Activated T-cell treated with anti-CD3 and anti-CD28 coated beads for 4 hours (primary cell): ENCODE results near the gene CCR2.
"Not testable (repeated sequence)": the region's sequence is repeated elsewhere in the genome, so short reads cannot be mapped to it uniquely, and the experiment has no call there.

Experiments used
- DNase-seq: peaks from one replicate; pipeline ENCODE4 v3.0.0-alpha.2; 2020

The CCR2 gene

GRCh38 chr3:46353647-46354410, at the start of gene CCR2:
Gene CCR2, plus strand, starts transcription at chr3:46354111. Its CDS starts 3,417 bp downstream, at chr3:46357528.
- DNase-seq, result no peak

DNA sequence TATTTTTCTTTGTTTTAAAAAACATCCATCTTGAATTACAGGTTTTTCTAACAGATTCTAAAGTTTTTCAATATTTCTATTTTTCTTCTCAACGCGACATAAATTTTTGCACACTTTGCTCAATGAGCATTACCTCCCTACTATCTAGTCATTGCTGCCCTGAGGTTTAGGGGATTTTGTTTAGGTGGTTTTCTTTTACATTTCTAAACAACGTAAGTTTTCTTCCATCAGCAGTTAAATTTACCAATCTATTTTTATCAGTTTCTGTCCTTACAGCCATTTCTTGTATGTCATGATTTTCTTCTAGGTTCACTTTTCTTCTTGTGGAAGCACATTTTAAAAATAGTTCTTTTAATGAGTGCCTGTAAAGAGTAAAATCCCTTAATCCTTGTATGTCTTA, 49.2 kb upstream of the CCR2 start:
- no peak for DNase-seq

- no peak for DNase-seq
These were observed 40.9 kb upstream of the CCR2 start for GRCh38 chr3:46312991-46313390.

- no peak for DNase-seq
These were observed 39.4 kb upstream of the CCR2 start for GRCh38 chr3:46314517-46314916.

DNA sequence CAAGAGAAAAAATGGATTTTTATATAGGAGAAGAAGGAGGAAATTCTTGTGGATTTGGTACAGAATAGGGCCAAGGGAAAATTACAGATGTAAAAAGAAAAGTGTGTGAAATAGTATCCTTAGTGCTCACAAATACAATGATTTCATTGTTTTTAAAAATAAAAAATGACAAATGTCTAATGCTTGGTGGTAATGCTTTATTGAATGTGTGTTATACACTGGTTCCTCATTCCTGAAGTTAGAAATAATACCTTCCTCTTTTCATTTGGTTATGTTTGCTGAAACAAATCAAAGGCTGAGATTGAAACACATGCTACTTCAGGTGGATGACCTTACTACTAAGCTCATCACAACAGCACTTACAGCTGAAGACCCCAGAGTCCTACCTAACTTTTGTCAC, 37.7 kb upstream of the CCR2 start:
- no peak for DNase-seq

DNA sequence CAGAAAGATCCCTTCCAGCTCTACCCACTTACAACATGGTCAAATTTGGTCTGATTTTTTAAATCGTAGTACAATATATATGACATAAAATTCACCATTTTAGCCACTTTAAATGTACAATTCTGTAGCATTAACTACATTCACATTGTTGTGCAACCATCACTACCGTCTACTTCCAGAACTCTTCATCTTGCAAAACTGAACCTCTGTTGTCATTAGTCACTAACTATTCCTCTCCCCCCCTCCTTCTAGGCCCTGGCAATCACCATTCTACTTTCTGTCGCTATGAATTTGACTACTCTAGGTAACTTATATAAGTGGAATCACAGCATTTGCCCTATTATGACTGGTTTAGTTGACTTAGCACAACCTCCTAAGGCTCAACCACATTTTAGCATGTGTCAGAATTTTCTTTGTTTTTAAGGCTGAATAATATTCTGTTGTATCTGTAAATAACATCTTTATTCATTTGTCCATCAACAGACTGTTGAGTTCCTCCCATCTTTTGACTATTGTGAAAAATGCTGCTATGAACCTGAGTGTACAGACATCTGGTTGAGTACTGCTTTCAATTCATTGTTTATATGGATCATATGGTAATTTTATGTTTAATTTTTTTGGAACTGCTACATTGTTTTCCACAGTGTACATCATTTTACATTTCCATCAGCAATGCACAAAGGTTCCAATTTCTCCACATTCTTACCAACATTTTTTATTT, 35.5 kb upstream of the CCR2 start:
- no peak for DNase-seq

DNA sequence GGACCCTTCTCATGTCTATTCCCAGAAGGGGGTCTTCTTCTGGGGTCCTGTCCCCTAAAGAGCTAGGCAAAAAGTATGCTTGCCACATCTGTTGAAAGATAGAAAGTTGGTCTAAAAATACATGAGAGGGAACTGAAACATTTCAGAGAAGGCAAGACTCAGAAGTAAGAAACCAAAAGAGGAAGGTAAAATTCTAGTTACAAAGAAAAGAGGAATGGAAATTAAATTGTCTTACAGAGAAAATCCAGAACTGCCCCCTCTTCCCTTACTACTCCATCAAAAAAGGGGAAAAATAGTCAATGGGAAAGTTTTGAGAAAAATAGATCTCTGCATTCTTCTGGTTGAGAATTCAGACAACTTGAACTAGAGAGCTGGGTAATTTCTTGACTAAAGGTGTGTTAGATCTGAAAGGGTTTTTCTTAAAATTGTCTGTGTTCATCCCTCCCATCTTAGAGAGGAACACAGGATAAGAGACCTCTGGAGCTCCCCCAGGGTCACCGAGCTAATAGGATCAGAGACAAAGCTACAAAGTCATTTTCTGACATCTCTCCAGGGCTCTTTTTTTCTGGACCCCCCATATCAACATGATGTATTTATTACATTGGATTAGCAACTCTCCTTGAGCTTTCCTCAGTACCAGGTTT, 32.3 kb upstream of the CCR2 start:
- DNase-seq, result no peak

DNA sequence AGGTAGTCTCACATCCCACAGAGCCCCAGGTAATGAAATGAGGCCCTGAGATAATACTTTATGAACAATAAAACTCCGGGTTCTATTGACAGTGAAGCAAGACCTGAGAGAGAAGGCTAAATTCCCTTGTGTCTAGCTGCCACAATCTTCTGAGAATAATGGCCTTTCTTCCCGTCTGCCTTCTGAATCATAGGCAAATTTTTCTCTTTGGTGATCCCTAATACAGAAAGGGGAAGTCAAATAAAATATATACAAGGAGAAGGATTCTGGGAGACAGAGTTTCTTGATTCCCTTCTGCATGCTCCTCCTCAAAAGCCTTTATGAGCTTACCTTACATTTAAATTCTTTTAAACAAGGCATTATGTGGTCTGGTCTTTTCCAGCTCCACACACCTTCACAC, 29.9 kb upstream of the CCR2 start:
- DNase-seq, result no peak

DNA sequence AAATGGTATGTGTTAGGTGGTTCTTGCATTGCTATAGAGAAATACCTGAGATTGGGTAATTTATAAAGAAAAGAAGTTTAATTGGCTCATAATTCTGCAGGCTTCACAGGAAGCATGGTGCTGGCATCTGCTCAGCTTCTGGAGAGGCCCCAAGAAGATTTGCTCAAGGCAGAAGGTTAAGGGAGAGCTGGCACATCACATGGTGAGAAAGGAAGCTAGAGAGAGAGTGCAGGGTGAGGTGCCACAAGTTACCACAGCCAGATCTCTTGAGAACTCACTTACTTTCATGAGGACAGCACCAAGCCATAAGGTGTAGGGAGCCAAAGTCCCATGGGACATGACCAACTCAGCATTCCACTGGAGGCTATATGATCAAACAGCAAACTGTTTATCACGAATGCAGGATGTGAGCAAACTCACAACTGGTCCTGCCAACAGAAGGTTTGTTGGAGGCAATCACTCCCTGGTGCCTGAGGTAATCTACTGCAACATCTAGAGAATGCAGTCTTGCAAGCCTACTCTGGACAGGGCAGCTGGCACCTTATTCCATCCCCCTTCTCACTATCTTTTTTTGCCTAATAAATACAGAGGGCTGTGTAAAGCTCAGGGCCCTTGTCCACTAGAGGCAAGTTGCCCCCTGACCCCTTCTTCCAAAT, 28.1 kb upstream of the CCR2 start:
- no peak for DNase-seq

DNA sequence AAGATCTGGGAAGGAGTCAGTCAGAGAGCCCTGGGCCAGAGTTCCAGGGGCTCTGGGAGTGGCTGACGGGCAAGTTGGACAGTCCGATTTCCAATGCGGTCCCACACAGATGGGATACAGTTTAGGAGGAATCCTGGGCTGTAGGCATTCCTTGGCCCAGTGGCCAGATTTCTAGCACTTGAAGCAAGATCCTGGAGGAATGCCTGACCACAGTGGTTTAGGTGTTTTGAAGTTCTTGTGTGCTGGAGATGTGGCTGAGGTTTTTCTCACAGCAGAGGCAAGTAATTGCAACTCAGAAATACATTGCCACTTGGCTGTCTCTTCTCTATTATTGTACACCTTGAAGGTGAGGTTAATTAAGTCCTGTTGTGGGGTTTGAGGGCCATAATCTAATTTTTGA, 23.2 kb upstream of the CCR2 start:
- DNase-seq, result not testable (repeated sequence)

GRCh38 chr3:46334741-46335478, 19.0 kb upstream of the CCR2 start:
- DNase-seq, result no peak

GRCh38 chr3:46335541-46335940, 18.4 kb upstream of the CCR2 start:
- no peak for DNase-seq

DNA sequence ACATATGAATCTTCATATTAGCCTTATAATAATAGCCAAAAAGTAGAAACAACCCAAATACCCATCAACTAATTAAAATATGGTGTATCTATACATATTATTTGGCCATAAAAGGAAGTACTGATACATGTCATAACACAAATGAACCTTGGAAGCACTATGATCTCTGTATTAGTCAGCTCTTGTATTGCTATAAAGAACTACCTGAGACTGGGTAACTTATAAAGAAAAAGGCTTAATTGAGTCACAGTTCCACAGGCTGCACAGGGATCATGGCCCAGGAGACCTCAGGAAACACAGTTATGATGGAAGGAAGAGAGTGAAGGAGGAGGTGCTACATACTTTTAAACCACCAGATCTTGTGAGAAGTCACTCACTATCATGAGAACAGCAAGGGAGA, 16.0 kb upstream of the CCR2 start:
- no peak for DNase-seq

GRCh38 chr3:46338840-46339239, 15.1 kb upstream of the CCR2 start:
- DNase-seq, result no peak

DNA sequence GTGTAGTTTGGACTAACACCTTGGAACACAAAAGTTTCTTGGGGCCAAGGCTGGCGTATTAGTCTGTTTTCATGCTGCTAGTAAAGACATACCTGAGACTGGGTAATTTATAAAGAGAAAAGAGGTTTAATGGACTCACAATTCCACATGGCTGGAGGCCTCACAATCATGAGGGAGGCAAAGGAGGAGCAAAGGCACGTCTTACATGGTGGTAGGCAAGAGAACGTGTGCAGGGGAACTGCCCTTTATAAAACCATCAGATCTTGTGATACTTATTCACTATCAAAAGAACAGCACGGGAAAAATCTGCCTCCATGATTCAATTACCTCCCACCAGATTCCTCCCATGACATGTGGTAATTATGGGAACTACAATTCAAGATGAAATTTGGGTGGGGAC, 9.4 kb upstream of the CCR2 start:
- no peak for DNase-seq

GRCh38 chr3:46348823-46349482, 5.0 kb upstream of the CCR2 start:
- no peak for DNase-seq

DNA sequence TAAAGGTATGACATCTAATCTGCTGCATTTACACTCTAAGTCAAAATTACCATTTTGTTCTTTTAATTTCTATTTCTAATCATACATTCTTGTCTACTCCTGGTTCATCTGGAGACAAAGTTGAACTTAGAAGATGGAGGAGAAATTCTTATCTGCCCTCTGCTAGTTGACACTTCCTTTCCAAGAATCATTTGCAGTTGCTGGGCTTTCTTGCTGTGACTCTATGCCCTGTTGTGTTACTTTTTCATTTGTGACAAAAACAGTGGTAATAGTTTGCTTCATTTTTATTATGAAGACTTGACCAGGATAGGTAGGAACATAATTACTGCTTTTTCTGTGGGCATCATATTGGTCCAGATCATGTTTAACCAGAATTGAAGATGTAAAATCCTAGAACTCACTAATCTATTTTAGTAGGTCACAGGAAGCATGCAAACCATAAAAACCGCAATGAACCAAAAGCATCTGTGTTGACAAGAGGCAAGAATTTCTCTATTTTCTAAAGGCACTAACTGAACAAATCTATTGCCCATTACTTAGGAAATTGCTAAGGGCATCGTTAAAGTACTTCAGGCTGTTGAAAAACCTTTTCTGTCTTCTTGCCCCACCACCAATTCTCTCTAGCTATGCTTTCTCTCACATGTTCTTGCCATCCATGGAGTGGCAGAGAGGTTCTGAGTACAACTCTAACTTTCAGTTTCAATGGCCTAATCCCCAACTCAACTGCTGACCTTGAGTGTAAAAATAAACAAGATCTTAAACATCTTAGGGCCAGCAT, 4.2 kb upstream of the CCR2 start:
- DNase-seq, result no peak

GRCh38 chr3:46350262-46350565, 3.7 kb upstream of the CCR2 start:
- DNase-seq, result no peak

DNA sequence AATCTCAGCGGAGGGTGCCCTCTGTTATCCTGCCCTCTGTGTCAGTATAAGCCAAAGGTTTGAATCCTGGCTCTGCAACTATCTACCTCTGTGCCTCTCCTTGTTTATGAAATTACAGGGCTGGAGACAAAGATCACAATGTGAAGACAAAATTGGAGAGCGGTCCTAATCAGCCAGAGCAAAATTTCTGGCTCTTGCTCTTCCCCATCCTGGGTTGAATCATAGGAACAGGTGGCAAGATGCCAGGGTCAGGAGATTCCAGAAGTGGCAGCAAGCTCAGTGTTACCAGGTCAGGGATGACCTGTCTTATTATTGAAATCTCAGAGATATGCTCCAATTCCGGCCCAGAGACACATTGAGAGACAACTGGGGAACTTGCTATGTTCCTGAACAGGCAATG, 2.3 kb upstream of the CCR2 start:
- DNase-seq, result no peak

DNA sequence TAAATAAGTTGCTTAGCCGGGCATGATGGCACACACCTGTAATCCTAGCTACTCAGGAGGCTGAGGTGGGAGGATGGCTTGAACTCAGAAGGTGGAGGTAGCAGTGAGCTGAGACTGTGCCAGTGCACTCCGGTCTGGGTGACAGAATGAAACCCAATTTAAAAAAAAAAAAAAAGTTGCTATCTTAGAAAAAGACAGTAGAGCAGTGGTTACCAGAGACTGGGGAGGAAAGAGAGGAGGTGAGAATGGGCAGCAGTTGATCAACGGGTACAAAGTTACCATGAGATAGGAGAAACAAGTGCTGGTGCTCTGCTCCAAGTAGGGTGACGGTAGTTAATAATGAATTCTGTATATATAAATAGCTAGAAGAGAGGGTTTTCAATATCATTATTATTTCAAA, 821 bp upstream of the CCR2 start:
- DNase-seq, result no peak

DNA sequence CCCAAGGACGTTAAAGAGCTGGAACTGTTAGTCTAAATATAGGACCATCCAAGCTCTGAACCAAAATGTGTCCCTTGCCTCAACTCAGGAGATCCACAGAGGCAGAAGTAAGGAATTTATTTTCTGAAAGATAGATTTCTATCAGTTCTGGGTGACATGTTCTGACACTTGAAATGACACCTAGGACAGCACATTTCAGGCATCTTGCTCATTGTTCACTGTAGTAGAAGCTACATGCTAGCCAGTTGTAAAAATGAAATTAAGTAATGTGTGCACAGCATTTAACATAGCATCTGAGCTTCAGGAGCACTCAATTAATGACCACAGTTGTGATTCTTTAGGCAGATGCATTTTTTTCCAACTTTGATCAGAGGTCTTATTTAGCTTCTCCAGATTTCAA, 567 bp downstream of the CCR2 start:
- no peak for DNase-seq

DNA sequence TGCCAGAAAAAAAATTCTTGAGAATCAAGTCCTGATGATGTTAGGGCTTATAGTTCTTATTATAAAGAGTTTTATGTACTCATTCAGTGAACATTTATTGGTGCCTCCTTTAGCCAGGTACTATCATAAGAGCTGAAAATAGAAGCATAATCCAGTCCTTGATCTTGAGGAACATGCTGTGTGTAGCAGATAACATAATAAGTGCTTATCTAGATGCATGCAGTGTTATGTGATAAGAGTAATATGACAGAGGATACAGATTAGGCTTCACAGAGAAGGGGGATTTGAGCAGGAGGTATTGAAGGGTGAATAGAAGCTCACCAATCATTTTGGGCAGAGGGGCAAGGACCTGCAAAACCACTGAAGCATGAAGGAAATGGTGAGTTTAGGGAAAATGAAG, 1.1 kb downstream of the CCR2 start:
- DNase-seq, result no peak
